T-helper 1 cell treated with Interleukin-12 subunit alpha and Interleukin-12 subunit beta and Interleukin-4 antibody, amounts not matched to agents 30 ng/mL and 1 ng/mL, for 36 hours (primary cell): ENCODE data around the gene TM7SF2. TPM values are rescaled to one million over a fixed set of nuclear protein-coding genes. Genes with fewer than 3 reads are reported as not detected.

Source experiments
- intact Hi-C: fragments of 100-400 bp; cut with micrococcal nuclease; formaldehyde crosslinking; loops from one replicate; pipeline ENCODE4 v1.15.1; 2024
- total RNA-seq: library from RNA; stranded (reverse); gene quantifications from 2 replicates; pipeline ENCODE4 v1.2.3, GENCODE V29; 2022

The TM7SF2 gene
- total RNA-seq, 1 donor from 2014 or later = 25.4 TPM

GRCh38 chr11:65126624-65127274 is 15.1 kb downstream of the TM7SF2 start:
- intact Hi-C loops = loop anchor here (10.0 kb wide), 1 partner anchor 1218 kb away; the partner anchor contains the start of genes B4GAT1 and BRMS1

- intact Hi-C loops = loop anchor here (10.0 kb wide), 1 partner anchor 1217 kb away; the partner anchor contains the start of genes B4GAT1 and BRMS1
Observed at GRCh38 chr11:65127473-65128181, 16.0 kb downstream of the TM7SF2 start.

- intact Hi-C loops = loop anchor here (10.0 kb wide), 1 partner anchor 1216 kb away; the partner anchor contains the start of genes B4GAT1 and BRMS1
Observed at GRCh38 chr11:65128182-65129145, 16.8 kb downstream of the TM7SF2 start.

- intact Hi-C loops = loop anchor here (5.0 to 10.0 kb wide), 2 partner anchors 397 to 1215 kb away; partner anchors contain the start of genes B4GAT1, BRMS1 and SCYL1
Observed at GRCh38 chr11:65129649-65130441, 18.2 kb downstream of the TM7SF2 start.

- intact Hi-C loops = loop anchor here (5.0 kb wide), 1 partner anchor 396 kb away; the partner anchor contains the start of gene SCYL1
Observed at GRCh38 chr11:65130631-65131416, 19.2 kb downstream of the TM7SF2 start.

GRCh38 chr11:65131417-65131776 is 19.7 kb downstream of the TM7SF2 start:
- intact Hi-C loops = loop anchor here (5.0 kb wide), 1 partner anchor 396 kb away; the partner anchor contains the start of gene SCYL1

- intact Hi-C loops = loop anchor here (5.0 kb wide), 1 partner anchor 395 kb away; the partner anchor contains the start of gene SCYL1
Observed at GRCh38 chr11:65131895-65132237, 20.2 kb downstream of the TM7SF2 start.

GRCh38 chr11:65132238-65132987 is 20.7 kb downstream of the TM7SF2 start:
- intact Hi-C loops = loop anchor here (5.0 kb wide), 1 partner anchor 395 kb away; the partner anchor contains the start of gene SCYL1

- intact Hi-C loops = loop anchor here (5.0 kb wide), 1 partner anchor 394 kb away; the partner anchor contains the start of gene SCYL1
Observed at GRCh38 chr11:65132988-65133700, 21.5 kb downstream of the TM7SF2 start.

GRCh38 chr11:65133724-65134123 is 22.1 kb downstream of the TM7SF2 start:
- intact Hi-C loops = loop anchor here (1.0 to 5.0 kb wide), 4 partner anchors 11 to 394 kb away; partner anchors contain the start of genes ATG2A, FAU, MRPL49 and POLA2

- intact Hi-C loops = loop anchor here (1.0 to 5.0 kb wide), 4 partner anchors 12 to 393 kb away; partner anchors contain the start of genes ATG2A, FAU, MRPL49 and POLA2
Observed at GRCh38 chr11:65134240-65134951, 22.7 kb downstream of the TM7SF2 start, which contains the start of gene SYVN1. SYVN1 (minus strand) TSS chr11:65134519; CDS start chr11:65133601, 918 bp downstream.

- intact Hi-C loops = loop anchor here (1.0 to 5.0 kb wide), 12 partner anchors 13 to 392 kb away; partner anchors contain the start of genes ATG2A, CAPN1, DPF2 and FAU
Observed at GRCh38 chr11:65134952-65135632, 23.4 kb downstream of the TM7SF2 start.

- intact Hi-C loops = loop anchor here (1.0 to 5.0 kb wide), 10 partner anchors 18 to 357 kb away; partner anchors contain the start of genes ATG2A, CAPN1, DPF2 and POLA2
Observed at GRCh38 chr11:65135633-65136145, 24.0 kb downstream of the TM7SF2 start.

GRCh38 chr11:65136515-65137096 is 24.9 kb downstream of the TM7SF2 start:
- intact Hi-C loops = loop anchor here (5.0 kb wide), 1 partner anchor 196 kb away; the partner anchor contains the start of gene DPF2

- intact Hi-C loops = no loop called here
Observed at GRCh38 chr11:65141896-65142494, 30.3 kb downstream of the TM7SF2 start.
